Measurements from ENCODE around the gene LINC00237.

DNA sequence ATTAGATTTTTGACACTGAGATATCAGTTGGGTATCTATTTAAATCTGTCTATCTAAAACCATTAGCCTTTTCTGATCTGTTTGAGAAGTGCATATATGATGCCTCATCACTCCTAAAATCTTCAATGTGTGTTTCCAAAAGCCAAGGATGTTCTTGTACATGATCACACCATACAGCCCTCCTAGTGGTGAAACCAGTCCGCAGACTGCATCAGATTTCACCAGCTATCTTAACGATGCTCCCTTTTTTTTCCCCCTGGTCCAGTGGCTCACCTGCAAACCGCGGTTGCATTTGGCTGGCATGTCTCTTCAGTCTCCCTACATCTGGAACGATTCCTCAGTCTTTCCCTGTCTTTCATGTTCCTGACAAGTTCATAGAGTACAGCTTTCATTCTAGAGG, 23.7 kb upstream of the LINC00237 start:
- TF ChIP-seq CEBPB (IDR thresholded peaks at IDR 0.05) (no peak), GATA3 (IDR thresholded peaks at IDR 0.05; ENCODE audit: borderline replicate concordance) (no peak), CTCF (IDR thresholded peaks at IDR 0.05) (no peak), RAD21 (conservative IDR thresholded peaks at IDR 0.05 in 1 of 2, IDR thresholded peaks at IDR 0.05 in 1 of 2) (no peak), MAZ (IDR thresholded peaks at IDR 0.05; ENCODE audit: borderline replicate concordance, low read depth, low read length) (no peak), EP300 (IDR thresholded peaks at IDR 0.05) (no peak), TFCP2L1 (CRISPR knock-in tag; IDR thresholded peaks at IDR 0.05) (no peak), REST (IDR thresholded peaks at IDR 0.05) (no peak), FOSL2 (IDR thresholded peaks at IDR 0.05) (no peak), FOSL2 (CRISPR knock-in tag; IDR thresholded peaks at IDR 0.05) (no peak)

Measured in A549 (cell line).